ENCODE results near the gene PDSS2. TPM values are rescaled to one million over a fixed set of nuclear protein-coding genes. Genes with fewer than 3 reads are reported as not detected.

The PDSS2 gene
- polyA plus RNA-seq, 3 donors, result 10.1 to 13.9 (median 13.3) TPM

DNA sequence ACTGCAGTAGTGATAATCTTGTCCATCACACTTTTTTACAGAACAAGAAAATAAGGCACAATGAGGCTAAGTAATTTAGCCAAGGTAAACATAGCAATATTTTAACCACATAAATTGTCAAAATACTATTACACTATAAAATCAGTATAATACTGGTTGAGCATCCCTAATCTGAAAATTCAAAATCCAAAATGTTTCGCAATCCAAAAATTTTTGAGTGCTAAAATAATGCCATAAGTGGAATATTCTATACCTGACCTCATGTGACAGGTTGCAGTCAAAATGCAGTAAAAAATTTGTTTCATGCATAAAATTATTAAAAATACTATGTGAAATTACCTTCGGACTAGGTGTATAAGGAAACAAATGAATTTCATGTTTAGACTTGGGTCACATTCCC lies 101.5 kb downstream of the PDSS2 start:
- Histone ChIP-seq H4K20me1 (ENCODE audit: insufficient read depth, low read length) (no peaks in the 10 kb centered on the region), H3K27me3 (ENCODE audit: control insufficient read depth in 2 of 2, insufficient read depth in 2 of 2, low read length in 2 of 2) (no peaks in the 10 kb centered on the region), H3K36me3 (replicated peaks in 1 of 2; ENCODE audit: control insufficient read depth in 1 of 2, insufficient read depth in 2 of 2, low read length in 2 of 2) (peaks cover 0 to 2% of the 10 kb centered on the region in 2 donors), H3K4me1 (ENCODE audit: control insufficient read depth in 1 of 2, insufficient read depth in 2 of 2, low read length in 2 of 2) (no peaks in the 10 kb centered on the region), H3K79me2 (ENCODE audit: insufficient read depth, low read length) (no peaks in the 10 kb centered on the region), H2AFZ (ENCODE audit: insufficient read depth, low read depth, low read length, poor library complexity, severe bottlenecking) (no peak overlapping the region), H3K27ac (ENCODE audit: low read depth in 1 of 2, low read length in 2 of 2) (no peak overlapping the region), H3K4me2 (replicated peaks; ENCODE audit: extremely low read depth, low read length, poor library complexity, severe bottlenecking) (no peak overlapping the region), H3K9me3 (replicated peaks in 1 of 2; ENCODE audit: control insufficient read depth in 1 of 2, insufficient read depth in 1 of 2, low read length in 2 of 2) (no peaks in the 10 kb centered on the region), H3K9ac (ENCODE audit: insufficient read depth, low read length, poor library complexity, severe bottlenecking) (no peak overlapping the region), H3K4me3 (replicated peaks in 1 of 3; ENCODE audit: low read depth in 2 of 3, low read length in 3 of 3) (no peak overlapping the region)
- Mint-ChIP-seq H3K27ac (no peak overlapping the region), H3K4me1 (no peaks in the 10 kb centered on the region), H3K27me3 (ENCODE audit: low read depth in 3 of 3) (peaks cover 0 to 2% (median 0%) of the 10 kb centered on the region in 3 donors), H3K4me3 (no peak overlapping the region), H3K36me3 (peaks cover 8 to 11% of the 10 kb centered on the region in 2 donors), H3K9me3 (peaks cover 0 to 4% (median under 1%) of the 10 kb centered on the region in 7 donors)
- TF ChIP-seq, protein P1, sequence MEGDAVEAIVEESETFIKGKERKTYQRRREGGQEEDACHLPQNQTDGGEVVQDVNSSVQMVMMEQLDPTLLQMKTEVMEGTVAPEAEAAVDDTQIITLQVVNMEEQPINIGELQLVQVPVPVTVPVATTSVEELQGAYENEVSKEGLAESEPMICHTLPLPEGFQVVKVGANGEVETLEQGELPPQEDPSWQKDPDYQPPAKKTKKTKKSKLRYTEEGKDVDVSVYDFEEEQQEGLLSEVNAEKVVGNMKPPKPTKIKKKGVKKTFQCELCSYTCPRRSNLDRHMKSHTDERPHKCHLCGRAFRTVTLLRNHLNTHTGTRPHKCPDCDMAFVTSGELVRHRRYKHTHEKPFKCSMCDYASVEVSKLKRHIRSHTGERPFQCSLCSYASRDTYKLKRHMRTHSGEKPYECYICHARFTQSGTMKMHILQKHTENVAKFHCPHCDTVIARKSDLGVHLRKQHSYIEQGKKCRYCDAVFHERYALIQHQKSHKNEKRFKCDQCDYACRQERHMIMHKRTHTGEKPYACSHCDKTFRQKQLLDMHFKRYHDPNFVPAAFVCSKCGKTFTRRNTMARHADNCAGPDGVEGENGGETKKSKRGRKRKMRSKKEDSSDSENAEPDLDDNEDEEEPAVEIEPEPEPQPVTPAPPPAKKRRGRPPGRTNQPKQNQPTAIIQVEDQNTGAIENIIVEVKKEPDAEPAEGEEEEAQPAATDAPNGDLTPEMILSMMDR (IDR thresholded peaks at IDR 0.05), result no peak
- no peak for DNase-seq
- WGBS (ENCODE audit: insufficient coverage), result no CpG with 5 or more reads among the region's 2 CpGs
- intact Hi-C loops (cut with micrococcal nuclease), result no loop called here

DNA sequence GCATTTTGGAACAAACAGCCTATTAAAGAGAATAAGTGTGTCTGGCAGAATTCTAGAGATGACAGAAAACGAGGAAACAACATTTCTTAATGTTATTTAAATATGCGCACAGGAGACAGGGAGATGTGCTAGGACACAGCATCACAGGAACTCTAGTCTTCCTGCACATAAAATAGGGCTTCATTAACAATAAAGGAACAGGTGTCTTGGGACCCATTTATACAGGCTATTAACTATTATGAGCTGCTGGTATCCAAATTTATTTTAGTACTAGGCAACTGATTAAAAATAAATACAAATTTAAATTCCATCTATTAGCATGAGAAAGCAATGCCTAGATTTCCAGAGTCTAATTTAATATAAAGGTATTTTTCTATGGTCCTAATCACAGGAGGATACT lies 102.3 kb downstream of the PDSS2 start:
- no peaks in the 10 kb centered on the region for H3K9me3 ChIP-seq (replicated peaks in 1 of 2; ENCODE audit: control insufficient read depth in 1 of 2, insufficient read depth in 1 of 2, low read length in 2 of 2)

More for the DNA sequence above, 102.3 kb downstream of the PDSS2 start:
- Histone ChIP-seq H3K4me1 (ENCODE audit: control insufficient read depth in 1 of 2, insufficient read depth in 2 of 2, low read length in 2 of 2) (no peaks in the 10 kb centered on the region), H3K9ac (ENCODE audit: insufficient read depth, low read length, poor library complexity, severe bottlenecking) (no peak overlapping the region), H3K4me3 (replicated peaks in 1 of 3; ENCODE audit: low read depth in 2 of 3, low read length in 3 of 3) (no peak overlapping the region), H3K36me3 (replicated peaks in 1 of 2; ENCODE audit: control insufficient read depth in 1 of 2, insufficient read depth in 2 of 2, low read length in 2 of 2) (no peaks in the 10 kb centered on the region), H3K27ac (ENCODE audit: low read depth in 1 of 2, low read length in 2 of 2) (no peak overlapping the region), H3K27me3 (ENCODE audit: control insufficient read depth in 2 of 2, insufficient read depth in 2 of 2, low read length in 2 of 2) (no peaks in the 10 kb centered on the region), H2AFZ (ENCODE audit: insufficient read depth, low read depth, low read length, poor library complexity, severe bottlenecking) (no peak overlapping the region), H3K4me2 (replicated peaks; ENCODE audit: extremely low read depth, low read length, poor library complexity, severe bottlenecking) (no peak overlapping the region), H3K79me2 (ENCODE audit: insufficient read depth, low read length) (no peaks in the 10 kb centered on the region), H4K20me1 (ENCODE audit: insufficient read depth, low read length) (no peaks in the 10 kb centered on the region)
- no peaks in the 10 kb centered on the region for H3K4me1 Mint-ChIP-seq
- H3K27me3 Mint-ChIP-seq (ENCODE audit: low read depth in 3 of 3), result peaks cover 0 to 2% (median 0%) of the 10 kb centered on the region in 3 donors
- DNase-seq, result no peak
- no CpG with 5 or more reads among the region's 2 CpGs for WGBS (ENCODE audit: insufficient coverage)
- peaks cover 1 to 3% of the 10 kb centered on the region in 2 donors for H3K36me3 Mint-ChIP-seq
- no peak overlapping the region for H3K4me3 Mint-ChIP-seq
- TF ChIP-seq, protein P1 (IDR thresholded peaks at IDR 0.05), result no peak
- H3K27ac Mint-ChIP-seq, result no peak overlapping the region
- intact Hi-C loops (cut with micrococcal nuclease), result no loop called here
- peaks cover 0 to under 1% (median 0%) of the 10 kb centered on the region in 7 donors for H3K9me3 Mint-ChIP-seq
